Measurements from ENCODE around the gene ACBD3.

ACBD3 gene

GRCh38 chr1:226134170-226135058, 52.1 kb downstream of the ACBD3 start:
- no peak for DNase-seq (ENCODE audit: low spot score)

DNA sequence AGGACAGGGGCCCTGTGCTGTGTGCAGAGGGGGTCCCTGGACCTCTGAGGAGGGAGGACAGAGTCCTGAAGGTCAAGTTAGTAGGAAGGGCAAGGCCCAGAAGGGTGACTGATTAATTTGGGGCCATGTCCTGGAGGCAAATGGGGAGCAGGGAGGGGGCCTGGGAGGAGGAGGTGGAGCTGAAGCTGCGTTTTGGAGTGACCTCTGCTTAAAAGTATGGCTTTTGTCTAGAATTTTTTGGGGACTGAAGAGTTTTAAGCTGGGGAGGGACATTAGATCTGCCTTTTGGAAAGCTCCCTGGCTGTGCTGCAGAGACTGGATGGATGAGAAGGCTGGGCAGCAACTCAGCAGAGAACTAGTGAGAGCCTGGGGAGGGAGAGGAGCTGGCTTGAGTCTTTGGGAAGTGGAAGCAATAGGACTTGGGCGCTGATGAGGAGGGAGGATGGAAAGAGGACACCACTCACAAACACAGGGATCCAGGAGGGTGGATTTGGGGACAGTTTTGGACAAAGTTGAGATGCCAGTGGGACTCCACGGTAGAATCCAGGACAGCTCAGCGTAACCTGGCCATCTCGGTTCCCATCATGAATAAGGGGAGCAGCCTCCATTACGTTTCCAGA, 52.9 kb downstream of the ACBD3 start:
- DNase-seq (ENCODE audit: low spot score), result no peak

- no peak for DNase-seq (ENCODE audit: low spot score)
These were observed 53.6 kb downstream of the ACBD3 start for GRCh38 chr1:226132728-226133503.

DNA sequence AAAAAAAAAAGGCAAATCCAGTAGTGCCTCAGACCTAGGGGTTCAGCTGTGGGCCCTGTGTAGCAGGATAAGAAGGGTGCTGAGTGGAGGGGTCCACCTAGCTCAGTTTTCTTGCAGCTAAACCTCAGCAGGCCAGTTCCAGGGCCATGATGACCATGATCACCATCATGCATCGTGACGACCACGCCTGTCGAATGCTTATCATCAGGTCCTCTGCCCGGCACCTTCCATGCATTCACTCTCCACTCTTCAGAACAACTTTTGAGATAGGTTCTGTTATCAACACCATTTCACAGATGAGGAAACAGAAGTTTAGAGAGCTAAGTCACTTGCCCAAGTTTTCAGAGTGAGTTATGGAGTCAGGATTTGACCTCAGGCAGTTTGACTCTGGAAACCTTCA, 54.9 kb downstream of the ACBD3 start:
- no peak for DNase-seq (ENCODE audit: low spot score)

DNA sequence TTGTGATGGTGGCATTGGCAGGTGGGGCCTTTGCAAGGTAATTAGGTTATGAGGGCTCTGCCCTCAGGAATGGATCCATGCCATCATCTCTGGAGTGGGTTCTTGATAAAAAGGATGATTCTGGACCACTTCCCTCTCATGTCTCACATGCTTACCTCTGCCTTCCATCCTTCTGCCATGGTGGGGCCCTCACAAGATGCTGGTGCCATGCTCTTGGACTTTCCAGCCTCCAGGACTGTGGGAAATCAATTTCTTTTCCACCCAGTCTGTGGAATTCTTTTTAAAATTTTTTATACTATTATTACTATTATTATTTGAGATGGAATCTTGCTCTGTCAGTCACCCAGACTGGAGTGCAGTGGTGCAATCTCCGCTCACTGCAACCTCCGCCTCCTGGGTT, 57.3 kb downstream of the ACBD3 start:
- DNase-seq (ENCODE audit: low spot score), result no peak

DNA sequence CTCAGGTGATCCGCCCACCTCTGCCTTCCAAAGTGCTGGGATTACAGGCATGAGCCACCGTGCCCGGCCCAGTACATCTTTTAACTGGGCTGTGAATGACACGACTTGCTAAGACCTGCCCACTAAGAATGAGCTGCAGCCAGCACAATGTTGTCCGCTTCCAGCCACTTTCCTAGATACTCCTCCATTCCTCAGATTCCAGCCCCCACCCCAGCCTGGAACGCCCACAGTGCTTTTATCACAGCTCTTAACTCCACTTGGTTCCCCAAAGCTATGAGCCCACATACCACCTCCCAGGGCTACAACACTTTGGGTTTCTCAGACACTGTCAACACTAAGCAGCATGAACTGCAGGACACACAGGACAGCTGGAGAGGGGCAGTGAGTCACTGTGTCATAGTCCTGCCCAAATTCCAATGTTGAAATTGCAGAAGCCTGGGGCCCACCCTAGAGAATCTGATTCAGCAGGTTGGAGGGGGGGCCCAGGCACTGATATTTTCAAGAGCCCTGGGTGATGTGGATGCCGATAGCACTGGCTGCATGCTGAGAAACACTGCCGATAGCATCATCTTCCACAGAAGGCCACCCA, 58.0 kb downstream of the ACBD3 start:
- DNase-seq (ENCODE audit: low spot score), result no peak

GRCh38 chr1:226126824-226127569, 59.5 kb downstream of the ACBD3 start:
- no peak for DNase-seq (ENCODE audit: low spot score)

DNA sequence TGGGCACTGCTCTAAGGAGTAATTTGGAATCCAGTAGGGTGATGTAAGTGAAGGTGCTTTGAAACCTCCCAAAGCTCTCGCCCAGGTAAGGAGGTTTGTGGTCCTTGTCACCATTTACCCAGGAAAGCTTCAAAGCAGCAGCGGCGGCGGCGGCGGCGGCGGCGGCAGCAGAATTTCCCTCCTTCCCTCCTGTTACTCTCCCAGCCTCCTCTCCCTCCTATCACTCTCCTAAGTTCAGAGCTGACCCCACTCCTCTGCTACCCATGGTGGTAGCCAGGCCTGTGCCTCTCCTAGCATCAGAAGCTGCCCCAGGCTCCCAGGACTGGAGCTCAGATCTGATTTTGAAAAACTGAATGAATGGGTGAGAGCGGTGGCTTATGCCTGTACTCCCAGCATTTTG, 60.7 kb downstream of the ACBD3 start:
- no peak for DNase-seq (ENCODE audit: low spot score)

- peak; percentile 64 for DNase-seq (ENCODE audit: low spot score)
These were observed 61.4 kb downstream of the ACBD3 start for GRCh38 chr1:226125097-226125630.

- DNase-seq (ENCODE audit: low spot score), result no peak
These were observed 62.7 kb downstream of the ACBD3 start for GRCh38 chr1:226123591-226124471.

DNA sequence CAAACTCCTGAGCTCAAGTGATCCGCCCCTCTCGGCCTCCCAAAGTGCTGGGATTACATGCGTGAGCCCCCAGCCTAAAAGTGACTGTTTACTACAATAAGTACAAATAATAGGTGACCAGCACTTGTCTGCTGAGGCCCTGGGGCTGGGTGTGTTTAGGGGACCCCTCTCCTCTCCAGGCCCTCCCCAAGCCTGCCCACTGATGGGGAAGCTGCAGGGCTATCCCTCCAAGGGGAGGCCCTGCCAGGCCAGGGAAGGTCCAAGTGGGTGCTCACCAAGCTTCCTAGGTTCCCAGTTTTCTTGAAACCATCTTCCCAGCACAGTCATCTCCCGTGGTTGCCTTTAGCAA, 63.4 kb downstream of the ACBD3 start:
- no peak for DNase-seq (ENCODE audit: low spot score)

- DNase-seq (ENCODE audit: low spot score), result no peak
These were observed 64.7 kb downstream of the ACBD3 start for GRCh38 chr1:226121587-226122400.

DNA sequence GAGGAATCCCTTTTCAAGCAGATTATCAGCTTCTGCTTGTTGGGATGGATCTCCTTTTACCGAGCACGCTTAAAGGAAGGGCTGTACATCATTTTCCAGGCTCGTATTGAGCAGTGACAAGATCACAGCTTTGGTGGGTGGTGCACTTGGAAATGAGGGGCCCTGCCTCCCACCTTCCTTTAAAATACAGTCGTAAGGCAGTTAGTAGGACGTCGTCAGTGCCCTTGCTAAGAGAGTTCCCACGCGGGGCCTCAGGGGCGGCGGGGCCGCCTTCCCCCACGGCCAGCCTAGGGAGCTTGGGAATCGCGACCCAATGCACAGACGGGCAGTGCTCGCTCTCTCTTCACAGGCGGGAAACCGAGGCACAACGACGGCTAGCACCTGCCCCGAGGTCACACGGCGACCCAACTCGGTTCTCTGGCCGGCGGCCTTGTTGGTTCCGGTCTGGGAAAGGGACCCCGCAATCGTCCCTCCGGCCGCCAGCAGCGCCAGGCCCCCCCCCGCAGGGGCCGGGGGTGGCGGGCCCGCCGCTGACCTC, 65.4 kb downstream of the ACBD3 start:
- no peak for DNase-seq (ENCODE audit: low spot score)

GRCh38 chr1:226120398-226120797, 66.1 kb downstream of the ACBD3 start:
- no peak for DNase-seq (ENCODE audit: low spot score)

- no peak for DNase-seq (ENCODE audit: low spot score)
These were observed 67.4 kb downstream of the ACBD3 start for GRCh38 chr1:226119169-226119568.

DNA sequence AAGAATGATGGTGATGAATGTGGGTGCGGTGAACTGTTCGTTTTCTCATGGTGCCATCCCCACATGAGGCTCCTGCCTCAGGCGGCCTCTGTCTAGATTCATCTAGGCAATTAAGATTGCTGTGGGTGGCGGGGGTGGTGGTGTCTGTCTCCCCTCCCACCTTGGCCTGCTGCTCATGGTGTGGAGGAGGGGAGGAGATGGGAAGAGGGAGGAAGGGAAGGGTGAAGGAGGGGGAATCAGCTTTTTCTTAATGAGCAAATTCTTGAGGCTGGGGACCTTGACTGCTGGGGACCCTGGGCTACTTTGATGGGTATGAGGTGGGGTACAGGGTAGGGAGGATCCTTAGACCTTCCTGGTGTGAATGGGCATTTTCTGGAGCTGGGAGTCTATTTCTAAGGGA, 68.2 kb downstream of the ACBD3 start:
- no peak for DNase-seq (ENCODE audit: low spot score)

GRCh38 chr1:226117330-226117729, 69.2 kb downstream of the ACBD3 start:
- no peak for DNase-seq (ENCODE audit: low spot score)

- no peak for DNase-seq (ENCODE audit: low spot score)
These were observed 69.9 kb downstream of the ACBD3 start for GRCh38 chr1:226116673-226117072.

DNA sequence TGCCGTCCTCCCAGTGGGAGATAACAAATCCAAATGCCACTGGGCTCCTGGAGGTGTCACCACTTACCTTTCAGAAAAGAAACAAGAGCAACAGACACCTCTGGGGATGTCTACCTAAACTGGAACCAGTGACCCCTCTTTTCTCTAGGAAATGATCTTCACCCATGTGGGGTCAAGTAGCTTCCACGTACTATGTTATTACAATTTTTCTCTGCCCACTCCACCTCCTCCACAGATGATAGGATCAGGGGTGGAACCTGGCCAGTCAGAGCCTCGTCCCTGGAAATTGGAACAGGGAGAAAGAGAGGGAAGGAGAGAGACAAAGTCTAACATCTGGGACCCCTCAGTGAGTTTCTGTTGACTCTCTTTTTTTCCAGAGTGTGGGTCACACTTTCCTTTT, 73.9 kb downstream of the ACBD3 start:
- no peak for DNase-seq (ENCODE audit: low spot score)

Measured in putamen (tissue), 1 donor.